ENCODE data around the gene NLRX1.
"Not testable (repeated sequence)": the region's sequence is repeated elsewhere in the genome, so short reads cannot be mapped to it uniquely, and the experiment has no call there.

NLRX1 gene

DNA sequence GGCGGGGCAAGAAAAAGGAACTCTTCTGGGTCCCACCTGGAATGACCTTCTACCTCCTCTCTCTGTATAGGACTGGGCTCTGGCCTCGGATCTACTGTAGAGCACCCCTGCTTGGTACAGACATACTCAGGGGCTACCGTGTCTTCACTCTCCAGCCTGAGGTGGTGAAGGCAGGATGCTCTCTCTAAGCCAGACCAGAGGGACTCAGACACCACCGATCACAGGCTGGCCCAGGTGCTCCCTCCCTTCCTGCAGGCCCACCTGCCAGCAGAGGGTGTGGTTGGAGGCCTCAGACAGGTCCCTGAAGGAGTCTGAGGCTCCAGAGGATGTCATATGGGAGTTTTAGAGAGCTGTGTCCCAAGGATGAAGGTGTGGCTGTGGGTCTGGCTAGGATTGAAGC, 20.9 kb downstream of the NLRX1 start:
- Histone ChIP-seq H3K18ac (ENCODE audit: low read depth in 1 of 2, low read length in 2 of 2) (no peak overlapping the region), H3K27ac (ENCODE audit: low read length, poor library complexity, severe bottlenecking) (no peak overlapping the region), H3K9me3 (ENCODE audit: control insufficient read depth, low read length) (no peaks in the 10 kb centered on the region), H3K4me1 (ENCODE audit: control insufficient read depth, insufficient read depth, low read depth, low read length) (no peaks in the 10 kb centered on the region), H3K79me1 (replicated peaks; ENCODE audit: low read length, poor library complexity, severe bottlenecking) (no peaks in the 10 kb centered on the region), H4K8ac (ENCODE audit: low read length) (no peak overlapping the region), H2BK5ac (ENCODE audit: low read depth, low read length, poor library complexity, severe bottlenecking) (no peak overlapping the region), H2AK5ac (ENCODE audit: low read length, severe bottlenecking) (no peak overlapping the region), H3K4ac (ENCODE audit: low read depth in 1 of 2, low read length in 2 of 2) (no peak overlapping the region), H3K4me2 (ENCODE audit: low read length, poor library complexity, severe bottlenecking) (no peak overlapping the region), H3K9ac (ENCODE audit: low read length) (no peak overlapping the region), H3K27me3 (ENCODE audit: control insufficient read depth in 1 of 2, insufficient read depth in 1 of 2, low read length in 2 of 2) (peaks cover 11 to 41% of the 10 kb centered on the region in 2 experiments), H2BK15ac (ENCODE audit: low read depth, poor library complexity, severe bottlenecking) (no peak overlapping the region), H2BK12ac (ENCODE audit: low read length in 2 of 2) (no peak overlapping the region), H2AFZ (ENCODE audit: low read depth, low read length) (no peak overlapping the region), H2BK120ac (ENCODE audit: low read depth, low read length) (no peak overlapping the region), H3K23ac (ENCODE audit: low read length in 2 of 2) (no peak overlapping the region), H3K14ac (ENCODE audit: low read length in 2 of 2) (no peak overlapping the region), H3K4me3 (ENCODE audit: insufficient read depth in 1 of 2, low read depth in 1 of 2, low read length in 2 of 2) (no peak overlapping the region), H3K36me3 (ENCODE audit: control insufficient read depth in 1 of 2, insufficient read depth in 2 of 2, low read depth in 1 of 2, low read length in 2 of 2) (no peaks in the 10 kb centered on the region), H4K91ac (ENCODE audit: low read length) (no peak overlapping the region)
- DNase-seq = no peak
- WGBS = 92% methylated on average over 4 of the region's 4 CpGs

DNA sequence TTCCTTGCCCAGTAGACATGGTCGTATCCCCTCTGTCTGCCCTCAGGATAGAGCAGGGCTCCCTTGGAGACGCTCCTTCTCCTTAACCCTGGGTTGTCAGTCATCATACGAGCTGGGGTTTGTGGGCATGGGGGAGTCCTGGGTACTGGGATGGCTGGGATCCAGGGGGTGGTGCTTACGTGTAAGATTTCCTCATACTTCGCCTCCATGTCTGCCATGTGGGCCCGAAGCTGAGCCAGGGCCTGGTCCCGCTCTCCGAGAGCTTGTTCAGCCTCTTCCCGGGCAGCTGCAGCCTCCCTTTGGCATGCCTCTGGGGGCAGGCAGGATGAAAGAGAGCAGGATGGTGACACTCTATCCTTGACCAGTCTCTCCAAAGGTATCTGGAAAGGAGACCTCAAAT, 22.0 kb downstream of the NLRX1 start:
- Histone ChIP-seq H3K27me3 (ENCODE audit: control insufficient read depth in 1 of 2, insufficient read depth in 1 of 2, low read length in 2 of 2) (peaks cover 14 to 43% of the 10 kb centered on the region in 2 experiments), H3K23ac (ENCODE audit: low read length in 2 of 2) (no peak overlapping the region), H2BK120ac (ENCODE audit: low read depth, low read length) (no peak overlapping the region), H3K9me3 (ENCODE audit: control insufficient read depth, low read length) (no peaks in the 10 kb centered on the region), H2AFZ (ENCODE audit: low read depth, low read length) (no peak overlapping the region), H3K18ac (ENCODE audit: low read depth in 1 of 2, low read length in 2 of 2) (no peak overlapping the region), H2BK15ac (ENCODE audit: low read depth, poor library complexity, severe bottlenecking) (no peak overlapping the region), H3K27ac (ENCODE audit: low read length, poor library complexity, severe bottlenecking) (no peak overlapping the region), H3K79me1 (replicated peaks; ENCODE audit: low read length, poor library complexity, severe bottlenecking) (no peaks in the 10 kb centered on the region), H3K4me2 (ENCODE audit: low read length, poor library complexity, severe bottlenecking) (no peak overlapping the region), H3K14ac (ENCODE audit: low read length in 2 of 2) (no peak overlapping the region), H2BK12ac (ENCODE audit: low read length in 2 of 2) (no peak overlapping the region), H2BK5ac (ENCODE audit: low read depth, low read length, poor library complexity, severe bottlenecking) (no peak overlapping the region), H3K4me3 (ENCODE audit: insufficient read depth in 1 of 2, low read depth in 1 of 2, low read length in 2 of 2) (no peak overlapping the region), H3K36me3 (ENCODE audit: control insufficient read depth in 1 of 2, insufficient read depth in 2 of 2, low read depth in 1 of 2, low read length in 2 of 2) (no peaks in the 10 kb centered on the region), H4K91ac (ENCODE audit: low read length) (no peak overlapping the region), H2AK5ac (ENCODE audit: low read length, severe bottlenecking) (no peak overlapping the region), H3K4ac (ENCODE audit: low read depth in 1 of 2, low read length in 2 of 2) (no peak overlapping the region), H4K8ac (ENCODE audit: low read length) (no peak overlapping the region), H3K9ac (ENCODE audit: low read length) (no peak overlapping the region), H3K4me1 (ENCODE audit: control insufficient read depth, insufficient read depth, low read depth, low read length) (no peaks in the 10 kb centered on the region)
- WGBS = 87% methylated on average over 9 of the region's 9 CpGs
- no peak for DNase-seq

DNA sequence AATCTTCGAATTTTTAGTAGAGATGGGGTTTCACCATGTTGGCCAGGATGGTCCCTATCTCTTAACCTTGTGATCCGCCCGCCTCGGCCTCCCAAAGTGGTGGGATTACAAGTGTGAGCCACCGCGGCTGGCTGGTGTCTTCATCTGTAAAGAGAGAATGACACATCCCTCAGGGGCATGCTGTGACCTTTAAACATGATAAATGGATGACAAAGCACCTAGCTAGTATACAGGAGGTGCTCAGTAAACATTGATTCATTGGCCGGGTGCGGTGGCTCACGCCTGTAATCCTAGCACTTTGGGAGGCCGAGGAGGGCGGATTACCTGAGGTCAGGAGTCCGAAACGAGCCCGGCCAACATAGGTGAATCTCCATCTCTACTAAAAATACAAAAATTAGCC, 22.7 kb downstream of the NLRX1 start:
- H2BK12ac ChIP-seq (ENCODE audit: low read length in 2 of 2); H4K8ac ChIP-seq (ENCODE audit: low read length); H2BK15ac ChIP-seq (ENCODE audit: low read depth, poor library complexity, severe bottlenecking); H2BK120ac ChIP-seq (ENCODE audit: low read depth, low read length); H3K14ac ChIP-seq (ENCODE audit: low read length in 2 of 2); H2AK5ac ChIP-seq (ENCODE audit: low read length, severe bottlenecking); H3K9ac ChIP-seq (ENCODE audit: low read length); DNase-seq; H3K9me3 ChIP-seq (ENCODE audit: control insufficient read depth, low read length); H3K27ac ChIP-seq (ENCODE audit: low read length, poor library complexity, severe bottlenecking); H3K79me1 ChIP-seq (replicated peaks; ENCODE audit: low read length, poor library complexity, severe bottlenecking); H4K91ac ChIP-seq (ENCODE audit: low read length); H3K18ac ChIP-seq (ENCODE audit: low read depth in 1 of 2, low read length in 2 of 2); H2AFZ ChIP-seq (ENCODE audit: low read depth, low read length); H3K4ac ChIP-seq (ENCODE audit: low read depth in 1 of 2, low read length in 2 of 2); H3K4me1 ChIP-seq (ENCODE audit: control insufficient read depth, insufficient read depth, low read depth, low read length); H2BK5ac ChIP-seq (ENCODE audit: low read depth, low read length, poor library complexity, severe bottlenecking); H3K36me3 ChIP-seq (ENCODE audit: control insufficient read depth in 1 of 2, insufficient read depth in 2 of 2, low read depth in 1 of 2, low read length in 2 of 2); H3K4me3 ChIP-seq (ENCODE audit: insufficient read depth in 1 of 2, low read depth in 1 of 2, low read length in 2 of 2); H3K4me2 ChIP-seq (ENCODE audit: low read length, poor library complexity, severe bottlenecking); H3K23ac ChIP-seq (ENCODE audit: low read length in 2 of 2): not testable (repeated sequence)
- H3K27me3 ChIP-seq (ENCODE audit: control insufficient read depth in 1 of 2, insufficient read depth in 1 of 2, low read length in 2 of 2) = peaks cover 6 to 36% of the 10 kb centered on the region in 2 experiments
- WGBS = 91% methylated on average over 11 of the region's 14 CpGs

DNA sequence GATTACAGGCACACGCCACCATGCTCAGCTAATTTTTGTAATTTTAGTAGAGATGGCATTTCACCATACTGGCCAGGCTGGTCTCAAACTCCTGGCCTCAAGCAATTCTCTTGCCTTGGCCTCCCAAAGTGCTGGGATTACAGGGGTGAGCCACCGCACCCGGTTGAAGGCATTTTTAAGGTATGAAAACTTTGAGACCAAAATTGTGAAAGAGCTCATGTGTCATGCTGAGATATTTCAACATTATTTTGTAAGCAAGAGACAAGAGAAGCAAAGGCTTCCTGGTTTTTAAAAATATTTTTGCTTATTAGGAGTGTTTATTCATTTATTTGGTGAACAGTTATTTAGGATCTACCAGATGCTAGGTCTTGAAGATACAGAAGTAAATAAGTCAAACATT, 23.6 kb downstream of the NLRX1 start:
- DNase-seq = no peak
- no peak overlapping the region for H3K4me3 ChIP-seq (ENCODE audit: insufficient read depth in 1 of 2, low read depth in 1 of 2, low read length in 2 of 2)

More for the DNA sequence above, 23.6 kb downstream of the NLRX1 start:
- H3K36me3 ChIP-seq (ENCODE audit: control insufficient read depth in 1 of 2, insufficient read depth in 2 of 2, low read depth in 1 of 2, low read length in 2 of 2) = no peaks in the 10 kb centered on the region
- no peak overlapping the region for H2BK12ac ChIP-seq (ENCODE audit: low read length in 2 of 2)
- WGBS = 97% methylated on average over 3 of the region's 3 CpGs
- no peaks in the 10 kb centered on the region for H3K79me1 ChIP-seq (replicated peaks; ENCODE audit: low read length, poor library complexity, severe bottlenecking)
- no peak overlapping the region for H3K4me2 ChIP-seq (ENCODE audit: low read length, poor library complexity, severe bottlenecking)
- no peak overlapping the region for H2BK15ac ChIP-seq (ENCODE audit: low read depth, poor library complexity, severe bottlenecking)
- H3K18ac ChIP-seq (ENCODE audit: low read depth in 1 of 2, low read length in 2 of 2) = no peak overlapping the region
- no peak overlapping the region for H4K91ac ChIP-seq (ENCODE audit: low read length)
- no peak overlapping the region for H2AK5ac ChIP-seq (ENCODE audit: low read length, severe bottlenecking)
- no peak overlapping the region for H3K4ac ChIP-seq (ENCODE audit: low read depth in 1 of 2, low read length in 2 of 2)
- peaks cover 3 to 31% of the 10 kb centered on the region in 2 experiments for H3K27me3 ChIP-seq (ENCODE audit: control insufficient read depth in 1 of 2, insufficient read depth in 1 of 2, low read length in 2 of 2)
- no peak overlapping the region for H2BK5ac ChIP-seq (ENCODE audit: low read depth, low read length, poor library complexity, severe bottlenecking)
- no peak overlapping the region for H4K8ac ChIP-seq (ENCODE audit: low read length)
- no peak overlapping the region for H3K23ac ChIP-seq (ENCODE audit: low read length in 2 of 2)
- no peak overlapping the region for H2AFZ ChIP-seq (ENCODE audit: low read depth, low read length)
- H3K27ac ChIP-seq (ENCODE audit: low read length, poor library complexity, severe bottlenecking) = no peak overlapping the region
- H2BK120ac ChIP-seq (ENCODE audit: low read depth, low read length) = no peak overlapping the region
- H3K4me1 ChIP-seq (ENCODE audit: control insufficient read depth, insufficient read depth, low read depth, low read length) = no peaks in the 10 kb centered on the region
- H3K9ac ChIP-seq (ENCODE audit: low read length) = no peak overlapping the region
- H3K14ac ChIP-seq (ENCODE audit: low read length in 2 of 2) = no peak overlapping the region
- no peaks in the 10 kb centered on the region for H3K9me3 ChIP-seq (ENCODE audit: control insufficient read depth, low read length)
